Thyroid gland (tissue), 4 donors: ENCODE measurements around the gene SLC15A4. TPM values are rescaled to one million over a fixed set of nuclear protein-coding genes. Genes with fewer than 3 reads are reported as not detected.

ENCODE experiments used
- DNase-seq, 2 donors: peaks; one replicate each; pipeline ENCODE4 v3.0.0-alpha.2; 2019
- H3K27ac ChIP-seq, 3 donors: fragments of 200-600 bp; sonication (generic); 1 replicate in 2 of 3; 2 replicates in 1 of 3; pipeline ENCODE4 v1.5.1; 2016 to 2019; ENCODE audit warnings: mild to moderate bottlenecking in 1 of 3, moderate library complexity in 1 of 3
- H3K27me3 ChIP-seq: fragments of 200-600 bp; sonication (generic); one replicate; pipeline ENCODE4 v1.5.1; 2019
- H3K36me3 ChIP-seq, 2 donors: fragments of 200-600 bp; sonication (generic); one replicate each; pipeline ENCODE4 v1.5.1; 2016 to 2019
- H3K4me1 ChIP-seq, 2 donors: fragments of 200-600 bp; sonication (generic); one replicate each; pipeline ENCODE4 v1.5.1; 2017 to 2019
- H3K4me3 ChIP-seq, 3 donors: fragments of 200-600 bp; sonication (generic); replicated peaks in 1 of 3; 1 replicate in 2 of 3; 2 replicates in 1 of 3; pipeline ENCODE4 v1.5.1; 2016; ENCODE audit warnings: mild to moderate bottlenecking in 1 of 3
- H3K9me3 ChIP-seq: fragments of 200-600 bp; sonication (generic); one replicate; pipeline ENCODE4 v1.5.1; 2017
- CTCF ChIP-seq, 6 experiments: fragments of 200-600 bp in 3 of 6; fragments of 450-650 bp in 3 of 6; sonication (generic) in 3 of 6; IDR thresholded peaks; one replicate each; pipeline ENCODE4 v1.5.1; 2016 to 2019; ENCODE audit warnings: antibody characterized with exemption in 6 of 6, mild to moderate bottlenecking in 2 of 6, inconsistent platforms in 1 of 6, moderate library complexity in 1 of 6
- POLR2A ChIP-seq, 2 donors: fragments of 450-650 bp; IDR thresholded peaks; one replicate each; pipeline ENCODE4 v1.6.1; 2017; ENCODE audit warnings: antibody characterized with exemption in 2 of 2, mild to moderate bottlenecking in 2 of 2, moderate library complexity in 1 of 2
- WGBS, 2 donors: methylation state at CpG; one replicate each; pipeline ENCODE4 v1.1.5; 2017; 5-methylcytosine and 5-hydroxymethylcytosine counted together
- intact Hi-C: fragments of 100-400 bp; cut with DNase I; formaldehyde crosslinking; loops from one replicate; pipeline ENCODE4 v1.15.1; 2023
- total RNA-seq, 4 donors: library from RNA; depleted of rRNA; stranded (reverse); fragments of >200 nt; gene quantifications; one replicate each; pipeline ENCODE4 v1.2.3, GENCODE V29; 2016

Gene SLC15A4
- total RNA-seq, 4 donors from 2014 or later: 40.4 to 55.6 (median 43.9) TPM

- Histone ChIP-seq H3K9me3 (no peaks in the 10 kb centered on the region), H3K4me1 (no peaks in the 10 kb centered on the region), H3K36me3 (no peaks in the 10 kb centered on the region), H3K27me3 (no peaks in the 10 kb centered on the region), H3K4me3 (no peak overlapping the region), H3K27ac (no peak overlapping the region)
- DNase-seq: no peak
- WGBS, 2 donors: 63 to 75% methylated on average over 11 of the region's 11 CpGs
- TF ChIP-seq CTCF (IDR thresholded peaks at IDR 0.05): no peak
- intact Hi-C loops: no loop called here
Observed at GRCh38 chr12:128863957-128864356, 40.2 kb upstream of the SLC15A4 start.

GRCh38 chr12:128861226-128862016 lies 37.7 kb upstream of the SLC15A4 start:
- Histone ChIP-seq H3K27ac (no peak overlapping the region), H3K4me3 (no peak overlapping the region), H3K27me3 (no peaks in the 10 kb centered on the region), H3K4me1 (no peaks in the 10 kb centered on the region), H3K36me3 (no peaks in the 10 kb centered on the region), H3K9me3 (no peaks in the 10 kb centered on the region)
- WGBS, 2 donors: 73 to 75% methylated on average over 15 of the region's 15 CpGs
- DNase-seq: no peak
- intact Hi-C loops: no loop called here
- no peak for TF ChIP-seq POLR2A (IDR thresholded peaks at IDR 0.05)
- TF ChIP-seq CTCF (IDR thresholded peaks at IDR 0.05): no peak

- H3K36me3 ChIP-seq: no peaks in the 10 kb centered on the region
- H3K4me1 ChIP-seq: no peaks in the 10 kb centered on the region
- no peaks in the 10 kb centered on the region for H3K27me3 ChIP-seq
- no peak overlapping the region for H3K4me3 ChIP-seq
- intact Hi-C loops: no loop called here
- DNase-seq: no peak
- WGBS, 2 donors: 91% methylated on average over 9 of the region's 9 CpGs
- no peak for TF ChIP-seq CTCF (IDR thresholded peaks at IDR 0.05)
- TF ChIP-seq POLR2A (IDR thresholded peaks at IDR 0.05): no peak
- H3K9me3 ChIP-seq: no peaks in the 10 kb centered on the region
- no peak overlapping the region for H3K27ac ChIP-seq
Observed at GRCh38 chr12:128859311-128859710, 35.6 kb upstream of the SLC15A4 start.

GRCh38 chr12:128857133-128857763 lies 33.5 kb upstream of the SLC15A4 start:
- TF ChIP-seq CTCF (IDR thresholded peaks at IDR 0.05) (no peak), POLR2A (IDR thresholded peaks at IDR 0.05) (no peak)
- H3K27me3 ChIP-seq: no peaks in the 10 kb centered on the region
- no peak overlapping the region for H3K4me3 ChIP-seq
- DNase-seq: no peak
- 78 to 80% methylated on average over 9 of the region's 9 CpGs for WGBS, 2 donors
- no peak overlapping the region for H3K27ac ChIP-seq
- intact Hi-C loops: no loop called here
- H3K36me3 ChIP-seq: no peaks in the 10 kb centered on the region
- peaks cover 0 to 5% of the 10 kb centered on the region in 2 donors for H3K4me1 ChIP-seq
- H3K9me3 ChIP-seq: no peaks in the 10 kb centered on the region

GRCh38 chr12:128856791-128857078 lies 33.0 kb upstream of the SLC15A4 start:
- no peak overlapping the region for H3K27ac ChIP-seq
- H3K9me3 ChIP-seq: no peaks in the 10 kb centered on the region
- H3K4me3 ChIP-seq: no peak overlapping the region
- DNase-seq: no peak
- 96% methylated on average over 7 of the region's 7 CpGs for WGBS, 2 donors
- peaks cover 0 to 5% of the 10 kb centered on the region in 2 donors for H3K4me1 ChIP-seq
- intact Hi-C loops: no loop called here
- no peaks in the 10 kb centered on the region for H3K27me3 ChIP-seq
- TF ChIP-seq CTCF (IDR thresholded peaks at IDR 0.05) (no peak), POLR2A (IDR thresholded peaks at IDR 0.05) (no peak)
- no peaks in the 10 kb centered on the region for H3K36me3 ChIP-seq
